HG02840 (cell line): Measurements from ENCODE around the gene BABAM2.

Source experiments
- ATAC-seq: cut with Tn5 transposase; IDR thresholded peaks from one replicate; pipeline ENCODE4 v1.9.1; 2021; ENCODE audit warnings: mild to moderate bottlenecking, moderate library complexity, moderate number of reproducible peaks; ENCODE audit not compliant: unreplicated experiment, low FRiP score

Gene BABAM2

DNA sequence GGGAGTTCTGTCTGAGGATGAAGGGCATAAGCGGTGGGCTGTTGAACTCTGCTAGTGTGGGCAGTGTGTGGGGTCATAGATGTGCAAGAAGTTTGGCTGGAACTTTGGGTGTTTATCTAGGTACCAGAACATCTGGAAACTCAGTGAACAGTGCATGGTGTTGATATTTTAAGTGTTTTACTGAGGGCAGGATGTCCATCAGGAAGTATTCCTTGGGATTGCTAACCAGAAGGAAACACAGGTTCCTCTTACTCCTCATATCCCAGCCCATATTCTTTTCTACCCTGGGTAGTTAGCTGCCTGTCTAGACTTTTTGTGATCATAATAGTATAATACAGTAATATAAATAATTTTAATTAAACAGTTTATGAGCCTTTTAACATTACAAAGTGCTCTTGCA lies 15.5 kb downstream of the BABAM2 start:
- ATAC-seq, result no peak

DNA sequence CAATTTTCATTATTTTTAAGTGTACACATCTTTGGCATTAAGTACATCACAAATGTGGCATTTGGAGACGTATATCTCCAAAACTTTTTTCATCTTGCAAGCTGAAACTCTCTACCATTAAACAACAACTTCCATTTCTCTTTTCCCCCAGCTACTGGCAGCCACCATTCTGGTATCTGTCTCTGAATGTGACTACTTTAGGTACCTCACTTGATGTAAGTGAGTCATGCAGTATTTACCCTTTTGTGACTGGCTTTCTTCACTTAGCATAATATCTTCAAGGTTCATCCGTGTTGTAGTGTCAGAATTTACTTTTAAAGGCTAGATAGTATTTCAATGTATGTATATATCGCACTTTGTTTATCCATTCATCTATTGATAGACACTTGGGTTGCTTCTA lies 17.0 kb downstream of the BABAM2 start:
- no peak for ATAC-seq

DNA sequence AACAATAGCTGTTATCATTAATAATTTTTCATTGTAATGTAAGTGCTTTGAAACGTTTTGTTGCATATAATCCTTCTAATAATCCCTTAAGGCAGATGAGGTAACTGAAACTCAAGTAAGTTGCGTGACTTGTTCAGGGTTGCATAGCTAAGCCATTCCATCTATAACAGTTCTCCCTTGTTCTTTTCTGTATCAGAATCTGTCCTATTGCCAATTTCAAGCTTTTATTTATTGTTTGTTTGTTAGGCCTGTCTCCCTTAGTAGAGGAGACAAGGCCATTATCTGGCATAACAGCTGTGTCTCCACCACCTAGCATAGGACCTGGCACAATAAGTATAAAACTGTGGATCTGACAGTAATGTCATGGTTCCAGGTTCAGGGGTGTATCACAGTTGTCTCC lies 19.4 kb downstream of the BABAM2 start:
- ATAC-seq, result no peak

DNA sequence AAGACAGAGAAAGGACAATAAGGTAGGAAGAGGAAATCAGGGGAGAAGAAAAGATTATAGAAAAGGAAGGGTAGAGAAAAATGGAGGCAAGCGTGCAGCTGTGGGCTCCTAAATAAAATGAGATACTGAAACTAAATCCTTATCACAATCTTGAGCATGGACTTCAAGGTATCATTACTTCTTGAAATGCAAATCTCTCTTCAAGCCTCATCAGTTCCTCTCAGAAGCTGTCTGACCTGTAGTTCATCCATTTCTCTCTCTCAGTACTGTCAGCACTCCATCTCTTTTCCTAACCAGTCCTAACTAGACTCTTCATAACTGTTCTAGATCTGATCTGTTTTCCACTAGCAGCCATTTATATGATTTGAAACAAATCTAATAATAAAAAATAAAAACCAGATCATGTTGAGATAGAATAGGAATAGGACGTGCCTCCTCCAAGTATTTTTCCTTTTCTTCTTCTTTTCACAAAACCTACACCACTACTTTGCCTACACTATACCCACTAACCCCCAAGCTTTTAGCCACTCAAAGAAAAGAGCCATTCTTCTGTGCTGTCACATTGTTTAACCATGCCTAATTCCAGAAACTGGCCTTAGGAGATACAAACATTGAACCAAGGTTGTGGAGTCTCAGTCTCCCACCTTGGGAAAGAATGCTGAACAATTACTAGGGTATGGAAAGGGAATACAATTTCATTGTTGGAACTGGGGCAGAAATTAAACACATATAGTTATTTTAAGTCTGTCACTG lies 21.1 kb downstream of the BABAM2 start:
- no peak for ATAC-seq

DNA sequence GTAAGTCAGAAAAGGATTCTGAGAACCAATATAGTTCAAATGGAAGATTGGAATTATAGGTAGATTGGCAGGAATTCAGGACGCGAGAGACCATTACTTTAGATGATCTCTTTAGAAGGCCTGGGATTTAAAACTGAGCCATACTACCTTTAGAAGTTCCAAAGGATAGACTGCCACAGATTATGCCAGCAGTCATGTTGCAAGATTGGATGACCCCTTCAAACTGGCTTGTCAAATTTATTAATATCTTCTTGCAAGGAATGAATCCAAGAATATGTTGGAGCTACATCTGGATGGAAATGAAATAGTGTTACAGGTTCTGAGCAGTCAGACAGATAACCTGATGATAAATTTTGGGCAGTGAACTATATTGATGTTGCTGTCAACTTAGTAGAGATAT lies 22.0 kb downstream of the BABAM2 start:
- no peak for ATAC-seq

DNA sequence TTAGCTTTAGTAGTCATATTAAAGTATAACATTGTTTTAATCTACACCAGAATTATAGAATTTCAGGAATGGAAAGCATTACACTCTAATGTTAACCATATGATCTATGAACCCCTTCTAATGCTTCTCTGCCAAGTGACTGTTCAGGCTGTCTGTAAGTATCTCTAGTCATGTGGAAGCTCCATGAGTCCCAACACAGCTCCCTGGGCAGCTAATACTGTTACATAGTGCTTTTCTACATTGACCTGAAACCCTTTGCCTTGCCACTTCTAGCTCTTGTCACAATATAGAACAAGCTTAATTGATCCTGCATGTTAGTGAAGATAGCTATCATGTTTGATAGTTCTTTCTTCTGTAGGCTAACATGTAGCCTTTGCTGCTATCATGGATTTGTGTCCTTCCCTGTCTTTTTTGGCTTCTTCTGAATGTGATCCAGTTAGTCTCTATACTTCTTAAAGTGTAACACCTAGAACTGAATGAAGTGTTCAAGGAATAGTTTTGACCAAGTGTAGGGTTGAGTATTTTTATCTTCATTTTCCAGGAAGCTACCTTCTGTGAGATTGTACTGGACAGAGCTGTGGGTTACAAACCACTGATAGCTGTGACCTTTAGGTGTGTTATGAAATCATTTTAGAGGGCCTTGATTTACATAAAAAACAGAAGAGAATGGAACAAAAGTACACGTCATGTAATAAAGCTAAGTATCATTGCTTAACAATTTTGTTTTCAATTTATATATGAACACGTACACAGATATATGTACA lies 23.7 kb downstream of the BABAM2 start:
- ATAC-seq, result no peak

DNA sequence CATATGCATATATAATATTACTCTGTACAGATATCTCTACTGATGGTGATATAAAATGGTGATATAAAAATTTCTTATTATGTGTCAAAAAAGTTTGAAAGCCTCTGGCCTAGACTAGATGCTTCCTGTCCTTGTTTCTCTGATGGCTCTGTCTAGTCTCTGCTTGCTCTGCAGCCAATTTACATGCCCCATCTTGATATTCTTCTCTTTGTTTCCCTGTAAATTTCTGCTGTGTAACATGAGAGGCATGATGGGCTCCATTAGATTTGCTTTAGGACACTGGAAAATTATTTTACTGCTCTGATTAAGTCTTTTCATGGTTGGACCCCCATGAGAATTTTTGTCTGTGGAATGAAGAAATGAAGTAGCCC lies 24.3 kb downstream of the BABAM2 start:
- ATAC-seq, result no peak

DNA sequence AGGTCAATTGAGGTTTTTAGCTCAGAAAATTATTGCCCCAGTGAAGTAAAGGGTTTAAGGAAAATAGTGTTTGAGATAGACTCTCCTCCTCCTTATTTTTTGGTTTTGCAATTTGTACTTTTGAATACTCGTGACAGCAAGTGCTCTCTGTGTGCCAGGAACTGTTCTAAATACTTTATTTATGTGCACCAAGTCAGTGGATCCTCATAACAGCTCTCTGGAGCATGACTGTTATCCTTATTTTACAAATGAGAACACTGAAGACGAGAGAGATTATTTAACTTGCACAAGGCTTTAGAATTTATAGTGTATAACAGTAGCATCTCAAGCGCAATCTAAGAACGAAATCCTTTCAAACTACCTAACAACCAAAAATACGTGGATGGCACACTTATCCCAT lies 24.7 kb downstream of the BABAM2 start:
- ATAC-seq, result no peak

DNA sequence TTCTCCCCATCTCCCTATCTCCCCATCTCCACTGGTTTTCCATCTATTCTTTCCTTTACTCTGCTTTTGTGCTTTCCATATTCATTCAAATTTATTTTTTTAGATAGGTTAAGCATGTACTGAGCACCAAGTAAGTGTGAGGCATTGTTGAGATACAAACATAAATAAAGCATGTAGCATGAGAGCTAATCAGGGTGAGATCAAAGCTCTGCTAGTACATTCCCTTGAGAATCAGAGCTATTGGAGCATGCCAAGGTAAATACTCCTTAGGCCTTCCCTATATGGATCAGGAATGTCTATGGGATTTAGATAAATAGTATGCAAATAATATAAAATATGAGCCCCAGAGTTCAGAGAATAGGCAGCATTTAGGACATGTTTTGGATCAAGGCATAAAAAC lies 25.3 kb downstream of the BABAM2 start:
- ATAC-seq, result no peak

DNA sequence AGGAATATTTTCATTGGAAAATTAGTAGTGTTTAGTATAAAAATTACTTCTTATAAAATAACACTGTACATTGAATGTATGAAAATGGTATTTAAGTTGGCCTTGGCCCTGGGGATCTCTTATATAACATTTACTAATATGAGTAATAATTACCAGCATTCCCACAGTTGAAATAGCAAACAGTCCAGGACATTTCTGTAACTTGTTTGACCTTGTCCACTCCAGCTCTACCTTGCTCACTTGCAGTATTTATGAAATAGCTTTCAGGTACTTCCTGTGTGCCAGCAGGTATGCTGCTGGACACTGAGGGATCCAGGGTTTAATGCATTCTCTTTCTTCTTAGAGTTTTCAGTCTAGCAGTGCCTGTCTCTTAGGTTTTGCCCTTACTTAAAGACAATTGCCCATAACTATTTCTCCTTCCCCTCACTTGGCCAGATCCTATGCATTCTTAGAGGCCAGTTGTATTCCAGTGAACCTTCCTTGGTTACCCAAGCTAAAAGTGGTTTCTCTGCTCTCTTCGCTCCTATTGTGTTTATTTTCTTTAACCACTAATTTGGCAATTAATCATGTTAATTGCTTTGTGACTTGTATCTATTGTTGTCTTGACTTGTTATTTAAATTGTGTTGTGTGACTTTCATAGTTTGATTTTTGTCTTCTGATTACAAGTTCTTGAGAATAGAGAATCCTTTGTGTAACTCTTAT lies 25.9 kb downstream of the BABAM2 start:
- no peak for ATAC-seq

DNA sequence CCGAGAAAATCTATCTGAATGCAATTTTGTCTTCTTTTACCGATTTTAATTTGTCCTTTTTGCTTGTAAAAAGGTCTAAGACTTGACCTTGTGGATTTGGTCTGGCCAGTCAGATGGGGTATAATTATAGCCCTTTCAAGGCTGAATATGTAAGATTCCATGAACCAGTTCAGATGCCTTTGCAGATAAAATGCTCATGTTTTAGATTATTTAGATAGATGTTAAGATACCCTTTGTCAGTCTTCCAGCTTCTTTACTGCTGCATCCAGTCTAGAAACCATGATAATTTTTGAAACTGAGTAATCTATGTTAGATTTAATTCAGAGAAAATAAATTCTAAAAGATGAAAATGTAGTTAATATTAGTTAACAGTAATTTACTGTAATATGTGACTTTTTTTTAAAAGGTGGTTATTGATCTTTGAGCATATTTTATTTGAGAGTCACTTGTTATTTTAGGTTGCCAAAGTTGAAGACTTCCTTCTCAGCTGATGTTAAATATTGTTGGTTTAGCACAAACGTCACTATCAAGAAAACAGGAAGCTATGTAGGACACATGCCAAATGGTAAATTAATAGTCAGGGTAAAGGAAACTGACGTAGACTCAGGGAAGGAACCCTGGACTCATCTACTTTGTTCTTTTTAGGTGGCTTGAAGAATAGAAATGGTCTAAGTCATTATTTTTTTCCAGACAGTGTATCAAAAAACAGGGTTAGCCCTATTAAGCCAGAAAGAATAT lies 29.8 kb downstream of the BABAM2 start:
- no peak for ATAC-seq

DNA sequence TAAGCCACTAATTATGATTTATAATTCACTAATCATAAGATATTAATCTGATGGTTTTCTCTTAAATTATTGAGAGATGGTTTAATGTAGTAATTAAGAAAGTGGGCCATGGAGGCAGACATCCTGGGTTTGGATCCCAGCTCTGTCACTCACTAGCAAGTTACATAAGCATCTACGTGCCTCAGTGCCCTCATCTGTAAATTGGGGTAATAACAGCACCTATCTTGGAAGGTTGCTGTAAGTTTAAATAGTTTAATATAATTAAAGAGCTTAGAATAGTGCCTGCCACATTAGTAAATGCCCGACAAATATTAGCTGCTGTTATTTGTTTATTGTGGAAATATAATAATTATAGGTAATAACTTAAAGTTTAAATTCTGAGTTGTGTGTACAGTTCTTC lies 30.9 kb downstream of the BABAM2 start:
- ATAC-seq, result no peak

DNA sequence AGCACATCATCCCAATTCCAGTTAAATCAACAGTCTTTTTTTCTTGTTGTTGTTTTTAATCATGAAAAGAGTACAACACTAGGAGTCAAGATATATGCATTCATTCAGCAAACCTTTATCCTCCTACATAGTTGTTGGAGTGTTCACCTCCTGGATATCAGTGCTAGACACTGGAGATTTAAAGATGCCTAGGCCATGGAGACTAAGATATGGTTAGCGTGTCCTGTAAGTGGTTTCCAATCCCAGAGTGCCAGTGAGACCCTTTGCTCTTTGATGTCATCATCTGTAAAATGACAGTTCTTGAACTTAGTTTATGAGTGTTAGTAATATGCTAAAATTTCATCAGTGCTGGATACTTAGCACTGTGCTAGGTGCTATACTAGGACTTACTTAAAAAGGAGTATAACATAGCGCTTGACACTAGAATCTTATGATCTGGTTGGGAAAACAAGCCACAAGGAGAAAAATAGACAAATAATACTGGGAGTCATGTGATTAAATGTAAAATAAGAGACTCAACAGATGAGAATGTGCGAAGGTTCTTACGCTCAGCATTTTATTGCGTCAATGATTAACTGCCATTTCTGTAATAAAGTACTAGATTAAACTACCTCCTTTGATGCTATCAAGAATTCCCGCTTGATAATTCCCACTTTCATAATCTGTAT lies 31.5 kb downstream of the BABAM2 start:
- ATAC-seq, result no peak

DNA sequence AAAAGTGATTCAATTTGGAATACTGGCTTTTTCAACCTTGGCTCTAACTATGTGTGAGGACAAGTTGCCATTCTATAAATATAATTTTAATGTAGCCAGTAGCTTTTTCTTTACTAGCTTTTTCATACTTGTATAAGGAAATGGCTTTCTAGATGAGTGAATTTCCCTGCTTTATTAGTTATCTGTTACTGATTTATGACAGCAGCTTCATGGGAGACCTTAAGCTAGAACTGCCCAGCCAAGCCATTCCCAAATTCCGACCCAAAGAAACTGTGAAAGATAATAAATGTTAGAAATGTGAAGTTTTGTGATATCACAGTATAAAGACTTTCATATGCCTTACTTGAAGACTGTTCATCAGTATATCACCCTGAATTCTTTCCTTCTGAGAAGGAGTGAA lies 32.3 kb downstream of the BABAM2 start:
- ATAC-seq, result no peak

DNA sequence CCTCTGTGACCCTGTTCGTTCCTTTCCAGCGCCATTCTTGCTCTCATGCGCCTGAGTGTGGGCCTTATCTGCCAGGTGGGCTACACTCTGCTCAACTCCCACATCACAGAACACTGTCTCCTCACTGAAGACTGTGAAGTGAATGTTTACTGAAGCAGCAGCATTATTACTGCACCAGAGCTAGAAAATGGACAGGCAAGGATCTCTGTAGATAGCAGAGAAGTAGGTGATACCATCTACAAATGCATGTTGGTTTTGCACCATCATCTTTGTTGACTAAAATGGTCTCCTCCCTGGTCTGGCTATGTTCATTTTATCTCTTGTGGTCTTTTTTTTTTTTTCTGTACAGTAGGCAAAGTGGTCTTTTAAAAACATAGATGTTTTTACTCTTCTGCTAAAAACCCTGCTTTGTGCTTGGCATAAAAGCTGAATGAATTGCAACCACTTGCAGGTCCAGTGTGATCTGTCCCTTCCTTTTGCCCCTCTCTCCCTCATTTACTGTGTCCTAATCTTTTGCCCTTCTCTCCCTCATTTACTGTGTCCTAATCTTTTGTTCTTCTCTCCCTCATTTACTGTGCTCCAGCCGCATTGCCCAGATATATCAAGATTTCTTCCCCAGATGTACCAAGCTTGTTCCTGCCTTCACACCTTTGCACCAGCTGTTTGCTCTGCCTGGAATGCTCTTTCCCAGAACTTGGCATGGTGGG lies 35.4 kb downstream of the BABAM2 start:
- ATAC-seq, result no peak

DNA sequence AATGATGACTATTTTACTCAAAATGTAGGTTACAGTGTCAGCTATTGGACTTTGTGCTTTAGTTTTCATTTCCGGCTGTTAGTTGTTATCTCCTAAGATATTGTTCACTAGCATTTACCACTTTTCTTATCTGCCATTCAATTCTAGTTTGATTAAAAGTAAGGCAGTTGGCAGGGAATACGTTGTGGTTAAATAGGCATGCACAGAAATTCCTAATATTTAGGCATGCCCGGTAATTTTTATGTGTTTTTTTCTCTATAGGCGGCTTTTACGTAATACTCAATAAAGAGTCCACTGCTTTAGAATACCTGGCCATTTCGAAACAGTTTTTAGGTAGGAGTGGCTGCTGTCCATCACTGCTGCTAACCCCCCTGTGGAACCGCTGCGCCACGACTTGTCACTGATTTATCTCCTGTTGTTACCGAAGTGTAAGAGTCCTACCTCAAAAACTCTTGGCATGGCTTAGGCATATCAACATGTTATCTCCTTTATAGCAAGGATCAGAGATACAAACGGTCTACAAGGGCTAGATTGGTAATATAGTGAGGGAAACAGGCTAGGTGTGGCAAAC lies 39.5 kb downstream of the BABAM2 start:
- ATAC-seq, result no peak

DNA sequence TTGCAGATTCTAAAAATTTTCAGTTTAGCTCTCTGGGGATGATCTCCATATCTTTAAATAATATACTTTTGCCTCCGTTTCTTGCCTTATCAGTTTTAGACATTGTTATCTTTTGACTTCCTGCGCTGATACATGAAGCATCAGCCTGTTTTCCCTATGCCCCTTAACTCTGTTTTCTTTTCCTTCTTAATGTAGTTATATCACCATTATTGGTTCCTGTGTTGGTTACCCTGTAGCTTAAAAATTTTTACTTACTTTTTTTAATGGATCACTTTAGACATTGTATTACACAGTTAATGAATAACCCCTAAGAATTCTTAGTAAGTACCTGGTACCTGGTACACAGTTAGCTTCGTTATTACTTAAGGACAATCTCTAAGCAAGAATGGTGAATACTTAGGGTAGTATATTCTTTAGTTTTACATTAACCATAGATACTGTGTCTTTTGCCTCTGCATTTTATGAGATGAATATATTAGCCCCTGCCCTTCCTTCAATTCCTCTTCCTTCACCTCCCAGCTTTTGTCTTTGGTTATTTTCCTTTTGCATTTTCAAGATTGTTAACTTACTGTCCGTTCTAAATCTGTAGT lies 40.9 kb downstream of the BABAM2 start:
- no peak for ATAC-seq

DNA sequence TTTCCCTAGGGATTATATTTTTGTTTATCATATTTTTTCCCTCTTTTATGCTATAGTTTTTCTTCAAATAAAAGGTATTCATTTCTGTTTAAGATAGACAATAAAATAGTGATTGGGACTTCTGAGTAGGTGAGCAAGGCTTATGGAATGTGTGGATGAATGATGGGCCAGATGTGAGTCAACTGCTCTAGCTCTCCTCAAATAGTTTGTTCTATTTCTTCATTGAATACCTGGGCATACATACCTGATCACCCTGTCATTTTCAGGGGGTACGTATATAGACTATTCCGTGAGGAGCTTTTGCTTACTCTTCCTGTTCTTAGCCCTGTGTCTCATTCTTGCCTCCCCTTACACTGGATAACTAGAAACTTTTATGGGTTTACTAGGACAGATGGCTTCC lies 41.9 kb downstream of the BABAM2 start:
- no peak for ATAC-seq

DNA sequence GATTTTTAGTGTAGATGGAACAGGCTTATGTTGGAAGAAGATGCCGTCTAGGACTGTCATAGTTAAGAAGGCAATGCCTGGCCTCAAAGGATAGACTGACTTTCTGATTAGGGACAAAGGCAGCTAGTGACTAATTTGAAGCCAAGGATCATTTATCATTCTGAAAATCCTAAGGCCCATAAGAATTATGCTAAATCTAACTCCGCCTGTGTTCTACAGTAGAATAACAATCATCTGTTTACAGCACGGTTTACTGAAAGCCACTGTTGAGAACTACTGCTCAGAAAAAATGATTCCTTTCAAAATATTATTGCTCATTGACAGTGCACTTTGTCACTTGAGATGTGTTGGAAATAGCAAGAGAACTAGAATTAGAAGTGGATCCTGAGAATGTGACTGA lies 44.5 kb downstream of the BABAM2 start:
- no peak for ATAC-seq
